HEK293T (cell line): ENCODE measurements around the gene TEF.

Experiments
- CTCF ChIA-PET: fragments of 350-600 bp; formaldehyde crosslinking; extraction: SDS; loops from one replicate; lab custom pipeline; 2021; ENCODE audit warnings: antibody characterized with exemption, inconsistent platforms; lab: Yijun Ruan, JAX
- POLR2A ChIA-PET: fragments of 350-600 bp; formaldehyde crosslinking; extraction: SDS; loops from one replicate; lab custom pipeline; 2020; ENCODE audit warnings: antibody characterized with exemption, inconsistent platforms; lab: Yijun Ruan, JAX
- DNase-seq: peaks from one replicate; pipeline ENCODE4 v3.0.0; 2012; ENCODE audit warnings: mixed read lengths; ENCODE audit errors: extremely low spot score
- ARNT ChIP-seq: fragments of 450-650 bp; IDR thresholded peaks from 2 replicates; pipeline ENCODE4 v1.6.1; 2017; ENCODE audit warnings: mild to moderate bottlenecking
- BHLHE40 ChIP-seq: fragments of 450-650 bp; IDR thresholded peaks from 2 replicates; pipeline ENCODE4 v1.6.1; 2016; ENCODE audit warnings: mild to moderate bottlenecking, moderate library complexity, borderline replicate concordance
- CTBP1 ChIP-seq: fragments of 450-650 bp; IDR thresholded peaks from 2 replicates; pipeline ENCODE4 v1.6.1; 2016; ENCODE audit warnings: borderline replicate concordance
- ELF4 ChIP-seq: fragments of 450-650 bp; IDR thresholded peaks from 2 replicates; pipeline ENCODE4 v1.6.1; 2017; ENCODE audit warnings: antibody characterized with exemption
- FOXA1 ChIP-seq: fragments of 450-650 bp; IDR thresholded peaks from 2 replicates; pipeline ENCODE4 v1.6.1; 2016; ENCODE audit warnings: mild to moderate bottlenecking
- FOXK2 ChIP-seq: fragments of 450-650 bp; IDR thresholded peaks from 2 replicates; pipeline ENCODE4 v1.6.1; 2016; ENCODE audit warnings: mild to moderate bottlenecking
- FOXM1 ChIP-seq: fragments of 450-650 bp; IDR thresholded peaks from 2 replicates; pipeline ENCODE4 v1.6.1; 2017; ENCODE audit warnings: mild to moderate bottlenecking, borderline replicate concordance
- HDGF ChIP-seq: fragments of 450-650 bp; IDR thresholded peaks from 2 replicates; pipeline ENCODE4 v1.6.1; 2017; ENCODE audit warnings: antibody characterized with exemption, borderline replicate concordance
- L3MBTL2 ChIP-seq: fragments of 450-650 bp; conservative IDR thresholded peaks from 2 replicates; pipeline ENCODE4 v1.6.1; 2016; ENCODE audit warnings: mild to moderate bottlenecking
- LEF1 ChIP-seq: fragments of 450-650 bp; IDR thresholded peaks from 2 replicates; pipeline ENCODE4 v1.6.1; 2017; ENCODE audit warnings: mild to moderate bottlenecking, borderline replicate concordance
- NFRKB ChIP-seq: fragments of 450-650 bp; IDR thresholded peaks from 2 replicates; pipeline ENCODE4 v1.6.1; 2016; ENCODE audit warnings: mild to moderate bottlenecking, moderate library complexity
- PKNOX1 ChIP-seq: fragments of 450-650 bp; IDR thresholded peaks from 2 replicates; pipeline ENCODE4 v1.6.1; 2016
- SP1 ChIP-seq: fragments of 450-650 bp; IDR thresholded peaks from 2 replicates; pipeline ENCODE4 v1.6.1; 2017
- SUZ12 ChIP-seq: fragments of 450-650 bp; IDR thresholded peaks from 2 replicates; pipeline ENCODE4 v1.6.1; 2016; ENCODE audit warnings: mild to moderate bottlenecking
- TARDBP ChIP-seq: fragments of 450-650 bp; IDR thresholded peaks from 2 replicates; pipeline ENCODE4 v1.6.1; 2016
- ZNF384 ChIP-seq: fragments of 450-650 bp; IDR thresholded peaks from 2 replicates; pipeline ENCODE4 v1.6.1; 2016

Gene TEF

GRCh38 chr22:41369424-41369745 is 12.4 kb upstream of the TEF start:
- TF ChIP-seq L3MBTL2 (no peak), ZNF384 (no peak)
- ChIA-PET POLR2A (no interaction called here), CTCF (no interaction called here)
- no peak for DNase-seq

- TF ChIP-seq SP1 = no peak
- TF ChIP-seq PKNOX1 = no peak
- TF ChIP-seq ELF4 = no peak
- no peak for TF ChIP-seq L3MBTL2
- TF ChIP-seq CTBP1 = no peak
- no peak for TF ChIP-seq SUZ12
- no peak for TF ChIP-seq BHLHE40
- no peak for TF ChIP-seq LEF1
- no peak for TF ChIP-seq TARDBP
- no peak for TF ChIP-seq FOXM1
- TF ChIP-seq FOXK2 = no peak
- TF ChIP-seq ARNT = no peak
- TF ChIP-seq FOXA1 = no peak
- TF ChIP-seq NFRKB = no peak
- no peak for TF ChIP-seq ZNF384
- TF ChIP-seq HDGF = no peak
- POLR2A ChIA-PET = no interaction called here
- no peak for DNase-seq
- CTCF ChIA-PET = no interaction called here
Observed at GRCh38 chr22:41369837-41370236, 11.9 kb upstream of the TEF start.

GRCh38 chr22:41377846-41378245 is 3.9 kb upstream of the TEF start:
- TF ChIP-seq LEF1 (no peak), ELF4 (no peak), ARNT (no peak), BHLHE40 (no peak), FOXA1 (no peak), SUZ12 (no peak), TARDBP (no peak), CTBP1 (no peak), HDGF (no peak), L3MBTL2 (no peak), FOXM1 (no peak), SP1 (no peak), ZNF384 (no peak), PKNOX1 (no peak), FOXK2 (no peak)
- CTCF ChIA-PET = no interaction called here
- no peak for DNase-seq
- POLR2A ChIA-PET = no interaction called here

GRCh38 chr22:41380993-41381328 is 781 bp upstream of the TEF start:
- ChIA-PET CTCF (interaction anchor here (1.2 to 1.4 kb wide), 2 partner anchors 15 to 146 kb away, joined by 3 to 4 read pairs; no protein-coding TSS in a partner anchor), POLR2A (interaction anchor here (0.7 to 3.6 kb wide), 26 partner anchors 13 to 452 kb away, joined by 3 to 43 read pairs (median 4); partner anchors contain the start of genes ACO2, PHF5A, PMM1 and RANGAP1)
- no peak for TF ChIP-seq ZNF384
- TF ChIP-seq FOXM1 = no peak
- DNase-seq = no peak

- DNase-seq = peak; percentile 85
- TF ChIP-seq NFRKB (no peak), ARNT (no peak), FOXK2 (no peak), L3MBTL2 (no peak), HDGF (no peak), FOXM1 (no peak), LEF1 (no peak)
- CTCF ChIA-PET = interaction anchor here (0.7 to 1.4 kb wide), 4 partner anchors 16 to 285 kb away, joined by 3 to 5 read pairs (median 4); no protein-coding TSS in a partner anchor
- POLR2A ChIA-PET = interaction anchor here (0.8 to 3.6 kb wide), 16 partner anchors 12 to 208 kb away, joined by 3 to 43 read pairs (median 6); partner anchors contain the start of genes ACO2, PHF5A, PMM1 and RANGAP1
Observed at GRCh38 chr22:41382098-41382578, 396 bp downstream of the TEF start.

GRCh38 chr22:41382610-41383009 is 868 bp downstream of the TEF start:
- ChIA-PET CTCF (interaction anchor here (1.3 kb wide), 1 partner anchor 21 kb away, joined by 5 read pairs; no protein-coding TSS in a partner anchor), POLR2A (interaction anchor here (0.8 to 3.6 kb wide), 15 partner anchors 14 to 207 kb away, joined by 3 to 43 read pairs (median 5); partner anchors contain the start of genes ACO2, PHF5A, PMM1 and RANGAP1)
- DNase-seq = no peak
- TF ChIP-seq SUZ12 = no peak
- TF ChIP-seq FOXM1 = no peak
- TF ChIP-seq ELF4 = no peak

- ChIA-PET POLR2A (interaction anchor here (1.0 to 1.7 kb wide), 4 partner anchors 19 to 207 kb away, joined by 3 to 5 read pairs (median 4); partner anchors contain the start of genes PMM1 and TOB2), CTCF (no interaction called here)
- DNase-seq = no peak
- no peak for TF ChIP-seq FOXA1
- no peak for TF ChIP-seq CTBP1
- no peak for TF ChIP-seq TARDBP
- no peak for TF ChIP-seq ZNF384
- TF ChIP-seq LEF1 = no peak
- TF ChIP-seq BHLHE40 = no peak
- TF ChIP-seq SUZ12 = no peak
- no peak for TF ChIP-seq ELF4
- TF ChIP-seq L3MBTL2 = no peak
- no peak for TF ChIP-seq NFRKB
- no peak for TF ChIP-seq FOXM1
- no peak for TF ChIP-seq HDGF
Observed at GRCh38 chr22:41383085-41383484, 1.3 kb downstream of the TEF start.
